Measurements from ENCODE around the gene PTPN22. TPM values are rescaled to one million over a fixed set of nuclear protein-coding genes. Genes with fewer than 3 reads are reported as not detected.

Gene PTPN22
- total RNA-seq, 4 donors from 2014 or later = 0.85 to 8.8 (median 2.1) TPM

DNA sequence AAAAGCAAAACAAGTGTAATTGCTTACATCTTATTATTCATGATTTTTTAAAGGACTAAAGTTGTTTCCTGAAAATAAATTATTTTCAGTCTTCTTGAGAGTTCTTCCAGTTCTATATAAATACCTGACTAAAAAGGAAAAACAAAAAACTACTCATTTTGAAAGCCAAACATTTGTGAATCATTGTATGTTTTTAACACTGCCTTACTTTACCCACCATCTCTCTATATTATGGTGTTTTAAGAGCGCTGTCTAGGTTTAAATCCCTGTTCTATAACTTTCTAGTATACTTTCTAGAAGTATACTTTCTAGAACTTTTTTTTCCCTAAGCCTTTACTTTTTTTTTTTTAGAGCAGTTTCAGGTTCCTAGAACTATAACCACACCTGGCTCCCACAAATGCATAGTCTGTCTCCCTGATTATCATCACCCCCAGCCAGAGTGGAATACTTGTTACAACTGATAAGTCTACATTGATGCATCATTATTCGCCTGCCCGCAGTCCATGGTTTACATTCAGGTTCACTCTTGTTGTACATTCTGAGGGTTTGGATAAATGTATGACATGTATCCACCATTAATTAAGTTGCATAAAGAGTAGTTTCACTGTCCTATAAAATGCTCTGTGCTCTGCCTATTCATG lies 69.0 kb downstream of the PTPN22 start:
- Histone ChIP-seq H3K9me3 (no peaks in the 10 kb centered on the region), H3K27me3 (no peaks in the 10 kb centered on the region), H3K36me3 (no peaks in the 10 kb centered on the region), H3K4me3 (no peak overlapping the region), H3K4me1 (peaks cover 0 to 9% of the 10 kb centered on the region in 2 donors), H3K27ac (no peak overlapping the region)
- no peak for DNase-seq
- intact Hi-C loops (cut with DNase I; ENCODE audit: low total_unique reads) = no loop called here
- TF ChIP-seq, protein P1, sequence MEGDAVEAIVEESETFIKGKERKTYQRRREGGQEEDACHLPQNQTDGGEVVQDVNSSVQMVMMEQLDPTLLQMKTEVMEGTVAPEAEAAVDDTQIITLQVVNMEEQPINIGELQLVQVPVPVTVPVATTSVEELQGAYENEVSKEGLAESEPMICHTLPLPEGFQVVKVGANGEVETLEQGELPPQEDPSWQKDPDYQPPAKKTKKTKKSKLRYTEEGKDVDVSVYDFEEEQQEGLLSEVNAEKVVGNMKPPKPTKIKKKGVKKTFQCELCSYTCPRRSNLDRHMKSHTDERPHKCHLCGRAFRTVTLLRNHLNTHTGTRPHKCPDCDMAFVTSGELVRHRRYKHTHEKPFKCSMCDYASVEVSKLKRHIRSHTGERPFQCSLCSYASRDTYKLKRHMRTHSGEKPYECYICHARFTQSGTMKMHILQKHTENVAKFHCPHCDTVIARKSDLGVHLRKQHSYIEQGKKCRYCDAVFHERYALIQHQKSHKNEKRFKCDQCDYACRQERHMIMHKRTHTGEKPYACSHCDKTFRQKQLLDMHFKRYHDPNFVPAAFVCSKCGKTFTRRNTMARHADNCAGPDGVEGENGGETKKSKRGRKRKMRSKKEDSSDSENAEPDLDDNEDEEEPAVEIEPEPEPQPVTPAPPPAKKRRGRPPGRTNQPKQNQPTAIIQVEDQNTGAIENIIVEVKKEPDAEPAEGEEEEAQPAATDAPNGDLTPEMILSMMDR (IDR thresholded peaks at IDR 0.05) = no peak
- no peak for TF ChIP-seq POLR2A (IDR thresholded peaks at IDR 0.05)

DNA sequence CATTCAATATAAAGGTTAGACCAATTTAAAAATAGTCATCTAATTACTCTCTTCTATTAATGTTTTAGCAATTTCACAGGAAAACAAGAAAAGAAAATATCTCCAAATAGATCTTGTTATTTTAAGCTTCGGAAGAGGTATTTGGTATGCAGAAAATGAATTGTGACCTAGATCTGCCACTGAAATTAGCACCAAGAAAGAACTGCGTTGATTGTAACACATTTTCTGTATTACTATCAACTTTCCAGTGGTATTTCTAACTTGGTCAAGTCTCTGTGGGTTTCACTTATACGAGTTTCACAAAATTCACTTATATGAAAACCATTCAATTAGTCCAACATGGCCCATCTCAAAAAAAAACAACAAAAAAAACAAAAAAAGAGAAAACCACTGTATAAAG lies 71.0 kb downstream of the PTPN22 start:
- no peak overlapping the region for H3K4me3 ChIP-seq
- intact Hi-C loops (cut with DNase I; ENCODE audit: low total_unique reads) = no loop called here
- H3K27ac ChIP-seq = no peak overlapping the region
- no peaks in the 10 kb centered on the region for H3K9me3 ChIP-seq
- H3K4me1 ChIP-seq = peaks cover 0 to 9% of the 10 kb centered on the region in 2 donors
- H3K36me3 ChIP-seq = no peaks in the 10 kb centered on the region
- TF ChIP-seq, protein P1 (IDR thresholded peaks at IDR 0.05) = no peak
- no peak for TF ChIP-seq POLR2A (IDR thresholded peaks at IDR 0.05)
- H3K27me3 ChIP-seq = no peaks in the 10 kb centered on the region
- no peak for DNase-seq

DNA sequence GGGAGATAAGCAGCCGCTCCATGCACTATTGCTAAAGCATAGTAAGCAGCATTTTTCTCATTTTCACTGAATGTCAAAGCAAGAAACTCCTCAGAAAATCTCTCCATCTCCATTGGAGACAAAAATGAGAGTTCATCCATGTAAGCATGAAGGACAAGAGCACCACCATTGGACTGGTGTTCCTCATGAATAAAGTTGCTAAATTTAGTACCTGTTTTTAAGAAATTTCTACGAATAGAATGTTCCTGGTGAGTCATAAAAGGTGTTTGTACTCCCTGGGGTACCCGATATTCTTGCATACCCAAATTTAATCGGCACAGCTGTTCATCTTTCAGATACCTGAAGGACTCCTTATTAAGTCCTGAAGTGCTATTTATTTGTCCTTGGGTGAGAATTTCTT lies 74.0 kb downstream of the PTPN22 start:
- H3K4me1 ChIP-seq = peaks cover 0 to 9% of the 10 kb centered on the region in 2 donors
- H3K27ac ChIP-seq = no peak overlapping the region
- TF ChIP-seq, protein P1 (IDR thresholded peaks at IDR 0.05) = no peak
- no peak for TF ChIP-seq POLR2A (IDR thresholded peaks at IDR 0.05)
- no peaks in the 10 kb centered on the region for H3K9me3 ChIP-seq
- H3K4me3 ChIP-seq = no peak overlapping the region
- no peaks in the 10 kb centered on the region for H3K27me3 ChIP-seq
- intact Hi-C loops (cut with DNase I; ENCODE audit: low total_unique reads) = no loop called here
- no peak for DNase-seq
- no peaks in the 10 kb centered on the region for H3K36me3 ChIP-seq

DNA sequence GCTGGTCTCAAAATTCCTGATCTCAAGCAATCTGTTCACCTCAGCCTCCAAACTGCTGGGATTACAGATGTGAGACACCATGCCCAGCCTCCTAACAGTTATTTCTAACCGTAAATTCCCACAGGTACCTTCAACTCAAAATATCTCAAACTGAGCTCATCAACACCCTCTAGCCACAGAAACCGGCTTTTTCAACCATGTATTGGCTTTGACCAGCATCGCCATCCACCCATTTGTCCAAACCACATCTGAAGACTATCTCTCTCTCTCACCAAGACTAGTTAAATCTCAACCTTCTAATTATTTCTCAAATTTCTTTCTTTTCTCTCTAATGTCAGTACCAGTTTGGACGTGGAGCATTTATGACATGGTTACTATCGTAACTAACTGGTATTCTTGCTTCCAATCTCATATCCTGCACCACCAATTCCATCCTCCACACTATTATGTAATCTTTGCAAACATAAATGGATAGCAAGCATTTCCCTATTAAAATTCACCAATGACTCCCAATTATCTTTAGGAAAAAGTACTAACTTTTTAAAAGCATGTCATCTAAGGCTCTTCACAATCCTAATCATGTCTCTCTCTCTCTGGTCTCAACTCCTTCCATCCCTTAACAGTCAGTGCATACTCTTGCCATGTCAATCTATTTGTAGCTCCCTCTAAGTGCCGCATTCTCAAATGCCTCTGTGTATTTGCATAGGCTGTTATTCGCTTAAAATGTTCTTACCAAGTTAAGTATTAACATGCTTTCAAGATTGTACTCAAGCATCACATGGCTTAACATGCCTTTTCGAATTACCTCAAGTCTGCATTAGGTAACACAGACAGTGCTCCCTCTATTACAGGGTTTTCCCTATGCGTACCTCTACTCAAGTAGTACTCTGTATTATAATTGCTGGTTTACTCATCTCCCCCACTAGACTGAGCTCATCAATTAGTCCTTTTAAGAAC lies 77.4 kb downstream of the PTPN22 start:
- no peaks in the 10 kb centered on the region for H3K4me1 ChIP-seq
- H3K36me3 ChIP-seq = no peaks in the 10 kb centered on the region
- TF ChIP-seq, protein P1 (IDR thresholded peaks at IDR 0.05) = no peak
- no peak for TF ChIP-seq POLR2A (IDR thresholded peaks at IDR 0.05)
- no peaks in the 10 kb centered on the region for H3K27me3 ChIP-seq
- H3K27ac ChIP-seq = no peak overlapping the region
- no peak for DNase-seq
- H3K9me3 ChIP-seq = no peaks in the 10 kb centered on the region
- intact Hi-C loops (cut with DNase I; ENCODE audit: low total_unique reads) = no loop called here
- H3K4me3 ChIP-seq = no peak overlapping the region

DNA sequence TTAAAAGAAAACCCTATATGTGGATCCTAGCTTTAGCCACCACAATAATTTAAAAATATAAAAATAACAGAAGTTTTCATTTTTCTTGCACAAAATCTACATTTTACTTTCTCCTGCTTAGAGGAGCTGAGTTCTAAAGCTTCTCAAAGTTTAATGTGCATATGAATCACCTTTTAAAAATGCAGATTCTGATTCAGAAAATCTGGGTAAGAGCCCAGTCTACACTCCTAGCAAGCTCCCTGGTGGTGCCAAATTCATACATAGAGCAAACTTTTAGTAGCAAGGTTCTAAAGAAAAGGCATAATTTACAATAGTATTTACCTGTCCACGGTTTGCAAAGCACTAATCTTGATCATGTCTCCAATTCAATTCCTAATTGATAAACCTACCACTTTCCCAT lies 78.5 kb downstream of the PTPN22 start:
- TF ChIP-seq, protein P1 (IDR thresholded peaks at IDR 0.05) = no peak
- Histone ChIP-seq H3K4me1 (no peaks in the 10 kb centered on the region), H3K4me3 (no peak overlapping the region), H3K36me3 (no peaks in the 10 kb centered on the region), H3K27ac (no peak overlapping the region), H3K27me3 (no peaks in the 10 kb centered on the region), H3K9me3 (no peaks in the 10 kb centered on the region)
- intact Hi-C loops (cut with DNase I; ENCODE audit: low total_unique reads) = no loop called here
- no peak for DNase-seq

All from uterus (tissue), 4 donors.